ENCODE data around the gene PTGS1. TPM values are rescaled to one million over a fixed set of nuclear protein-coding genes. Genes with fewer than 3 reads are reported as not detected.

Gene PTGS1
- polyA plus RNA-seq, 3 donors: 0.95 to 8.3 (median 4.7) TPM

DNA sequence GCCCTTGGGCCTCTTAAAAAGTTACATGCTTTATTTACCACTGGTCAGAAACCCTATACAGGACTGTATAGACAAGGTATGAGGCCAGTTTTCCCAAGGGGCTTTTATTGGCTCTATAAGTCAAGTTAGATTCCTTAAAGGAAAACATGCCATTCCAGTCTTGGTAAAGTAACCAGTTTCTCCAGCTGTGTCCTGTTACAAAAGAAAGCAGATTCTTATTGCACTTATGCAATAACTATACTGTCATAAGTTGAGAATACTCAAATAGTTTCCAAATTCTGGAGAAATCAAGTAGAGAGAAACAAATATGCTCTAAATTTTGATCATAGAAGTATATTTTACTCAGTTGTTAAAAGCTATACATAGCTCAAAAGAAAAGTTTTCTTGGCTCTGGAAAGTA lies 47.2 kb downstream of the PTGS1 start:
- no peak overlapping the region for H3K27ac ChIP-seq (ENCODE audit: low read depth, low read length)

GRCh38 chr9:122420315-122420714 lies 49.5 kb downstream of the PTGS1 start:
- 70 to 81% (median 73%) methylated on average over 3 of the region's 3 CpGs for WGBS, 3 donors
- no peak overlapping the region for H3K27ac ChIP-seq (ENCODE audit: low read depth, low read length)

DNA sequence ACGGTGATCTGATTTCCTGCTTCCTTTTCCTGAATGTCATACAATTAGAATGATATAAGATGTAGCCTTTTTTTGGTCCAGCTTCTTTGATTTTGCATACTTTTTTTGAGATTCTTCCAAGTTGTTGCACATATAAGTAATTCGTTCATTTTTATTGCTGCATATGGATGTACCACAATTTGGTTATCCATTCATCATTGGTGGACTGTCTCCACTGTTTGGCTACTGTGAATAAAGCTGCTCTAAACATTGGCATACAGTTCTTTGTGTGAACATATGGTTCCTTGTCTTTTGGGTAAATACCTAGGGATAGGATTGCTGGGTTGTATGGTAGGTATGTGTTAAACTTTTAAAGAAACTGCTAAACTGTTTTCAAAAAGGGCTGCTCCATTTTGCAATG lies 54.3 kb downstream of the PTGS1 start:
- WGBS, 3 donors: 42 to 51% (median 49%) methylated on average over 2 of the region's 2 CpGs
- H3K27ac ChIP-seq (ENCODE audit: low read depth, low read length): no peak overlapping the region

DNA sequence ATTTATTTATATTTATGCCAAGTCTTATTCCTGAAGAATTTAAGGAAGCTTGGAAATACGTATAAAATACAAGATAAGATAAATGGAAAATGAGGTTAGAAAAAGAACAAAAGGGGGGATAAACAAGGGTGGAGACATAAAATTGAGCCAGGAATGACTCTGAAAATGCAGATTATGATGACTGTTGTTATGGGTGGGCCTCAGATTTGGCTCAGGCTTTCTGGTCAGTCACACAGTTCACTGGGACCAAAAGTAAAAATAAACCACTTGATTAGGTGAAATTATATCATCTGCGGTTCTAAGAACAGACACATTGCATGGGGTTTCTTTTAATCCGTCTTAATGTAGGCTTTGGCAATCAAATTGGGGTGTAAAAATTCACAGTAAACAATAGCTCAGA lies 55.9 kb downstream of the PTGS1 start:
- WGBS, 3 donors: 59 to 66% (median 63%) methylated on average over 3 of the region's 3 CpGs
- H3K27ac ChIP-seq (ENCODE audit: low read depth, low read length): no peak overlapping the region

GRCh38 chr9:122442568-122442967 lies 71.7 kb downstream of the PTGS1 start:
- 75 to 91% (median 85%) methylated on average over 1 of the region's 1 CpG for WGBS, 3 donors
- no peak overlapping the region for H3K27ac ChIP-seq (ENCODE audit: low read depth, low read length)

DNA sequence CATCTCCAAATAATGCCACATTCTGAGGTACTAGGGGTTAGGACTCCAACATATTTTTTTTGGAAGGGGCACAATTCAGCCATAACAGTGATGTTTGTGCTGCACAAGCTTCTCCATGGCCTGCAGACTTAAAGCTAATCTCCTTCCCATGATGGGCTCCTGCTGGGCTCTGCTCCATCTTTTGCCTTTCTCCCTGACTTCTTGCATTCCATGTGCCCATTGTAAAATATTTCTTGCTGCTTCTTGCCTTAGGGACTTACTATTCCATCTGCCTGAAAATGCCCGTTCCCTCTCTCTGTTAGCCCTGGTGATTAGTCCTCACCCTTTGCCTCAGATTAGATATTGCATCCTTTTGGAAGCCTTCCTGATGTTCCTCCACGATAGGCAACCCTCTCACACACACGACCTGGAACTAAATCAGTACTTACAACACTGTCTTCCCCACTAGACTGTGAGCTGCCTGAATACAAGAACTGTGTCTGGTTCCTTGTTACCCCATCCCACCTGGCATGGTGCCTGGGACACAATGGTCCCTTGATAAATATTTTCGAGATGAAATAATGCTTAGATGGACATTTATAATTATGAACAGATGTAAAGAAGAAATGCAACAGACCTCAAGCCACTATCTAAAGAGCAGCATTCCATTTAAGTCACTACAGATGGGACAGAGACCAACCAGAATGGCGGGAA lies 73.4 kb downstream of the PTGS1 start:
- 43 to 63% (median 60%) methylated on average over 5 of the region's 5 CpGs for WGBS, 3 donors
- no peak overlapping the region for H3K27ac ChIP-seq (ENCODE audit: low read depth, low read length)

Other genes with a start within 250 kb of the PTGS1 start
- 10 to 100 TPM; 44.4 to 99.1 (median 76.9) TPM for gene NDUFA8, start 211.2 kb upstream of the PTGS1 start, polyA plus RNA-seq
- gene MORN5, start 211.1 kb upstream of the PTGS1 start, polyA plus RNA-seq: under 1 TPM in 1 of 3 donors, not detected in 2; 0.45 TPM
- gene LHX6, start 142.1 kb upstream of the PTGS1 start, polyA plus RNA-seq: 1 to 10 TPM; 1.2 to 5.9 (median 4.7) TPM
- 10 to 100 TPM in 1 of 3 donors, 1 to 10 TPM in 2; 4.8 to 10.7 (median 8.5) TPM for gene RBM18, start 106.2 kb upstream of the PTGS1 start, polyA plus RNA-seq
- 10 to 100 TPM; 19.9 to 27.9 (median 24.3) TPM for gene MRRF, start 106.1 kb upstream of the PTGS1 start, polyA plus RNA-seq
- under 1 TPM in 1 of 3 donors, not detected in 2; 0.56 TPM for gene OR1J1, start 106.9 kb downstream of the PTGS1 start, polyA plus RNA-seq
- not detected for gene OR1J2, start 139.8 kb downstream of the PTGS1 start, polyA plus RNA-seq
- gene OR1J4, start 148.1 kb downstream of the PTGS1 start, polyA plus RNA-seq: not detected
- gene OR1N1, start 156.3 kb downstream of the PTGS1 start, polyA plus RNA-seq: not detected
- not detected for gene OR1N2, start 182.1 kb downstream of the PTGS1 start, polyA plus RNA-seq
- under 1 TPM in 2 of 3 donors, not detected in 1; 0.03 to 0.04 TPM for gene OR1L8, start 212.4 kb downstream of the PTGS1 start, polyA plus RNA-seq
- not detected for gene OR1Q1, start 243.7 kb downstream of the PTGS1 start, polyA plus RNA-seq